HG02870 (cell line): Measurements from ENCODE around the gene CCR5AS.
"Not testable (repeated sequence)": the region's sequence is repeated elsewhere in the genome, so short reads cannot be mapped to it uniquely, and the experiment has no call there.

Experiments used
- ATAC-seq: cut with Tn5 transposase; IDR thresholded peaks from one replicate; pipeline ENCODE4 v1.9.1; 2021; ENCODE audit warnings: mild to moderate bottlenecking, moderate library complexity; ENCODE audit not compliant: unreplicated experiment

The CCR5AS gene

DNA sequence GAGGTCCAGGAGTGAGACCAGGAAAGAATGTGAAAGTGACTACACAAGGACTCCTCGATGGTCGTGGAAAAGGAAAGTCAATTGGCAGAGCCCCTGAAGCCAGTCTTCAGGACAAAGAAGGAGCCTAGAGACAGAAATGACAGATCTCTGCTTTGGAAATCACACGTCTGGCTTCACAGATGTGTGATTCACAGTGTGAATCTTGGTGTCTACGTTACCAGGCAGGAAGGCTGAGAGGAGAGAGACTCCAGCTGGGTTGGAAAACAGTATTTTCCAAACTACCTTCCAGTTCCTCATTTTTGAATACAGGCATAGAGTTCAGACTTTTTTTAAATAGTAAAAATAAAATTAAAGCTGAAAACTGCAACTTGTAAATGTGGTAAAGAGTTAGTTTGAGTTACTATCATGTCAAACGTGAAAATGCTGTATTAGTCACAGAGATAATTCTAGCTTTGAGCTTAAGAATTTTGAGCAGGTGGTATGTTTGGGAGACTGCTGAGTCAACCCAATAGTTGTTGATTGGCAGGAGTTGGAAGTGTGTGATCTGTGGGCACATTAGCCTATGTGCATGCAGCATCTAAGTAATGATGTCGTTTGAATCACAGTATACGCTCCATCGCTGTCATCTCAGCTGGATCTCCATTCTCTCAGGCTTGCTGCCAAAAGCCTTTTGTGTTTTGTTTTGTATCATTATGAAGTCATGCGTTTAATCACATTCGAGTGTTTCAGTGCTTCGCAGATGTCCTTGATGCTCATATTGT lies 47.0 kb downstream of the CCR5AS start:
- ATAC-seq, result peak; percentile 66

DNA sequence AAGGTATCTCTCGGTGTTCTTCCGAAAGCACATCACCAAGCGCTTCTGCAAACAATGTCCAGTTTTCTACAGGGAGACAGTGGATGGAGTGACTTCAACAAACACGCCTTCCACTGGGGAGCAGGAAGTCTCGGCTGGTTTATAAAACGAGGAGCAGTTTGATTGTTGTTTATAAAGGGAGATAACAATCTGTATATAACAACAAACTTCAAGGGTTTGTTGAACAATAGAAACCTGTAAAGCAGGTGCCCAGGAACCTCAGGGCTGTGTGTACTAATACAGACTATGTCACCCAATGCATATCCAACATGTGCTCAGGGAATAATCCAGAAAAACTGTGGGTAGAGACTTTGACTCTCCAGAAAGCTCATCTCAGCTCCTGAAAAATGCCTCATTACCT lies 48.4 kb downstream of the CCR5AS start:
- no peak for ATAC-seq

DNA sequence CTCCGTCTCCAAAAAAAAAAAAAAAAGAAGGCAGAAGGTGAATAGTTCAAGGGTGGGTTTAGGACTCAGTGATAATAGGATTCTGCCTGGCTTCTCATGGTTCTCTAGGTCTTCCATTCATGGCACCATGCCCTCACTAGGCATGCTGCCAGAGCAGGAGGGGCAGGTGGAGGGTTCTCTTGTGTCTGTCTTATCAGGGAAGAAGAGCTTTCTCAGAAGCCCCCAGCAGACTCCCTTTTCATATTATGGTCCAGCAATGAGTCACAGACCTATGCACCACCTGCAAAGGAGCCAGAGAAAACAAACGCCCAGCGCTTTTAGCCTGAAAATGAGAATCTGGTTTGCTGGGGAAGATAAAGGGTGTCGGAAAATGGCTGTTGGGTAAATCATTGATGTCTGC lies 50.0 kb downstream of the CCR5AS start:
- no peak for ATAC-seq

- no peak for ATAC-seq
These were observed 50.6 kb downstream of the CCR5AS start for GRCh38 chr3:46356276-46356675.

DNA sequence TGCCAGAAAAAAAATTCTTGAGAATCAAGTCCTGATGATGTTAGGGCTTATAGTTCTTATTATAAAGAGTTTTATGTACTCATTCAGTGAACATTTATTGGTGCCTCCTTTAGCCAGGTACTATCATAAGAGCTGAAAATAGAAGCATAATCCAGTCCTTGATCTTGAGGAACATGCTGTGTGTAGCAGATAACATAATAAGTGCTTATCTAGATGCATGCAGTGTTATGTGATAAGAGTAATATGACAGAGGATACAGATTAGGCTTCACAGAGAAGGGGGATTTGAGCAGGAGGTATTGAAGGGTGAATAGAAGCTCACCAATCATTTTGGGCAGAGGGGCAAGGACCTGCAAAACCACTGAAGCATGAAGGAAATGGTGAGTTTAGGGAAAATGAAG lies 51.9 kb downstream of the CCR5AS start:
- ATAC-seq, result no peak

DNA sequence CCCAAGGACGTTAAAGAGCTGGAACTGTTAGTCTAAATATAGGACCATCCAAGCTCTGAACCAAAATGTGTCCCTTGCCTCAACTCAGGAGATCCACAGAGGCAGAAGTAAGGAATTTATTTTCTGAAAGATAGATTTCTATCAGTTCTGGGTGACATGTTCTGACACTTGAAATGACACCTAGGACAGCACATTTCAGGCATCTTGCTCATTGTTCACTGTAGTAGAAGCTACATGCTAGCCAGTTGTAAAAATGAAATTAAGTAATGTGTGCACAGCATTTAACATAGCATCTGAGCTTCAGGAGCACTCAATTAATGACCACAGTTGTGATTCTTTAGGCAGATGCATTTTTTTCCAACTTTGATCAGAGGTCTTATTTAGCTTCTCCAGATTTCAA lies 52.4 kb downstream of the CCR5AS start:
- no peak for ATAC-seq

DNA sequence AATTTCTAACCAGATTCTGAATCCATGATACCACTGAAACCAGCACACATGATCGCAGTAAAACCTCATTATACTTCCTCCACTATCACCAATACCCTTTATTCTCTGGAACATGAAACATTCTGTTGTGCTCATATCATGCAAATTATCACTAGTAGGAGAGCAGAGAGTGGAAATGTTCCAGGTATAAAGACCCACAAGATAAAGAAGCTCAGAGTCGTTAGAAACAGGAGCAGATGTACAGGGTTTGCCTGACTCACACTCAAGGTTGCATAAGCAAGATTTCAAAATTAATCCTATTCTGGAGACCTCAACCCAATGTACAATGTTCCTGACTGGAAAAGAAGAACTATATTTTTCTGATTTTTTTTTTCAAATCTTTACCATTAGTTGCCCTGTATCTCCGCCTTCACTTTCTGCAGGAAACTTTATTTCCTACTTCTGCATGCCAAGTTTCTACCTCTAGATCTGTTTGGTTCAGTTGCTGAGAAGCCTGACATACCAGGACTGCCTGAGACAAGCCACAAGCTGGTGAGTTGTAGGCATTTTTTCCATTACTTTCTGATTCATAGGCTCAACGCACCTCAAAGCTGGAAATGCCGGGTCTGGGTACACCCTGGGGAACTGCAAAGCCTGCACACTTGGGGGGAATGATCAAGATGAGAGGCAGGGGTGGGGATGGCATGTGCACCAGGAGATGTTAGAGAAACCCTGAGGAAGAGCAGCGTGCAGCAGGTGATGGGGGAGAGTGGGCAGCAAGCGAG lies 53.0 kb downstream of the CCR5AS start, which contains the start of gene CCR2:
Gene CCR2, plus strand, starts transcription at position 465 of the 764 bp plus-strand sequence. CDS start 3,417 bp downstream, outside the sequence.
- no peak for ATAC-seq

- ATAC-seq, result no peak
These were observed 53.8 kb downstream of the CCR5AS start for GRCh38 chr3:46353090-46353489.

DNA sequence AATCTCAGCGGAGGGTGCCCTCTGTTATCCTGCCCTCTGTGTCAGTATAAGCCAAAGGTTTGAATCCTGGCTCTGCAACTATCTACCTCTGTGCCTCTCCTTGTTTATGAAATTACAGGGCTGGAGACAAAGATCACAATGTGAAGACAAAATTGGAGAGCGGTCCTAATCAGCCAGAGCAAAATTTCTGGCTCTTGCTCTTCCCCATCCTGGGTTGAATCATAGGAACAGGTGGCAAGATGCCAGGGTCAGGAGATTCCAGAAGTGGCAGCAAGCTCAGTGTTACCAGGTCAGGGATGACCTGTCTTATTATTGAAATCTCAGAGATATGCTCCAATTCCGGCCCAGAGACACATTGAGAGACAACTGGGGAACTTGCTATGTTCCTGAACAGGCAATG lies 55.2 kb downstream of the CCR5AS start:
- no peak for ATAC-seq

- no peak for ATAC-seq
These were observed 56.7 kb downstream of the CCR5AS start for GRCh38 chr3:46350262-46350565.

DNA sequence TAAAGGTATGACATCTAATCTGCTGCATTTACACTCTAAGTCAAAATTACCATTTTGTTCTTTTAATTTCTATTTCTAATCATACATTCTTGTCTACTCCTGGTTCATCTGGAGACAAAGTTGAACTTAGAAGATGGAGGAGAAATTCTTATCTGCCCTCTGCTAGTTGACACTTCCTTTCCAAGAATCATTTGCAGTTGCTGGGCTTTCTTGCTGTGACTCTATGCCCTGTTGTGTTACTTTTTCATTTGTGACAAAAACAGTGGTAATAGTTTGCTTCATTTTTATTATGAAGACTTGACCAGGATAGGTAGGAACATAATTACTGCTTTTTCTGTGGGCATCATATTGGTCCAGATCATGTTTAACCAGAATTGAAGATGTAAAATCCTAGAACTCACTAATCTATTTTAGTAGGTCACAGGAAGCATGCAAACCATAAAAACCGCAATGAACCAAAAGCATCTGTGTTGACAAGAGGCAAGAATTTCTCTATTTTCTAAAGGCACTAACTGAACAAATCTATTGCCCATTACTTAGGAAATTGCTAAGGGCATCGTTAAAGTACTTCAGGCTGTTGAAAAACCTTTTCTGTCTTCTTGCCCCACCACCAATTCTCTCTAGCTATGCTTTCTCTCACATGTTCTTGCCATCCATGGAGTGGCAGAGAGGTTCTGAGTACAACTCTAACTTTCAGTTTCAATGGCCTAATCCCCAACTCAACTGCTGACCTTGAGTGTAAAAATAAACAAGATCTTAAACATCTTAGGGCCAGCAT lies 57.2 kb downstream of the CCR5AS start:
- no peak for ATAC-seq

- no peak for ATAC-seq
These were observed 57.9 kb downstream of the CCR5AS start for GRCh38 chr3:46348823-46349482.

- no peak for ATAC-seq
These were observed 62.4 kb downstream of the CCR5AS start for GRCh38 chr3:46344476-46344875.

DNA sequence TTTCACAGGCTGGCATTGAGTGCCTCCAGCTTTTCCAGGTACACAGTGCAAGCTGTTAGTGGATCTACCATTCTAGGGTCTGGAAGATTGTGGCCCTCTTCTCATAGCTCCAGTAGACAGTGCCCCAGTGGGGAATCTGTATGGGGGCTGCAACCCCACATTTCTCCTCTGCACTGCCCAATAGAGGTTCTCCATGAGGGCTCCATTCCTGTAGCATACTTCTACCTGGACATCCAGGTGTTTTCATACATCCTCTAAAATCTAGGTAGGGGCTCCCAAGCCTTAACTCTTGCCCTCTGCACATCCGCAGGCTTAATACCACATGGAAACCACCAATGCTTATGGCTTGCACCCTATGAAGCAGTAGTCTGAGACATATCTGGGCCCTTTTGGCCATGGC lies 68.0 kb downstream of the CCR5AS start:
- no peak for ATAC-seq

GRCh38 chr3:46337911-46338310 lies 69.0 kb downstream of the CCR5AS start:
- ATAC-seq, result no peak

DNA sequence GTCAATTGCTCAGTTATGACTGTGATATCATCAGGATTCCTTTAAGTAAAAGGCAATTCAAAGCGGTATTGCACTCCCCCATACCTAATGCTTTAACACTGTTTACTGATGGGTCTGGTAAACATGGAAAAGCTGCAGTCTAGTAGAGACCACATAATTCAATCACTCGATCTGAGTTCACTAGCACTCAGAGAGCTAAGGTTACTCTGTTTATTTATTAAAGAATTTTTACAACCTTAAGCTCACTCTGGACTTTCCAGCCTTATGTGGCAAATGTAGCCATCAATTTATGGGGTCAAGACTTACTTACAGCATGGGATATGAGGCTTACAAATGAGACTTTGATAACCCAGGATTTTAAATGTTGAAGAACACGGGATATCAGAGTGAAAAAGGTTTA lies 71.3 kb downstream of the CCR5AS start:
- no peak for ATAC-seq

- ATAC-seq, result no peak
These were observed 72.0 kb downstream of the CCR5AS start for GRCh38 chr3:46334741-46335478.

DNA sequence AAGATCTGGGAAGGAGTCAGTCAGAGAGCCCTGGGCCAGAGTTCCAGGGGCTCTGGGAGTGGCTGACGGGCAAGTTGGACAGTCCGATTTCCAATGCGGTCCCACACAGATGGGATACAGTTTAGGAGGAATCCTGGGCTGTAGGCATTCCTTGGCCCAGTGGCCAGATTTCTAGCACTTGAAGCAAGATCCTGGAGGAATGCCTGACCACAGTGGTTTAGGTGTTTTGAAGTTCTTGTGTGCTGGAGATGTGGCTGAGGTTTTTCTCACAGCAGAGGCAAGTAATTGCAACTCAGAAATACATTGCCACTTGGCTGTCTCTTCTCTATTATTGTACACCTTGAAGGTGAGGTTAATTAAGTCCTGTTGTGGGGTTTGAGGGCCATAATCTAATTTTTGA lies 76.2 kb downstream of the CCR5AS start:
- ATAC-seq, result not testable (repeated sequence)

DNA sequence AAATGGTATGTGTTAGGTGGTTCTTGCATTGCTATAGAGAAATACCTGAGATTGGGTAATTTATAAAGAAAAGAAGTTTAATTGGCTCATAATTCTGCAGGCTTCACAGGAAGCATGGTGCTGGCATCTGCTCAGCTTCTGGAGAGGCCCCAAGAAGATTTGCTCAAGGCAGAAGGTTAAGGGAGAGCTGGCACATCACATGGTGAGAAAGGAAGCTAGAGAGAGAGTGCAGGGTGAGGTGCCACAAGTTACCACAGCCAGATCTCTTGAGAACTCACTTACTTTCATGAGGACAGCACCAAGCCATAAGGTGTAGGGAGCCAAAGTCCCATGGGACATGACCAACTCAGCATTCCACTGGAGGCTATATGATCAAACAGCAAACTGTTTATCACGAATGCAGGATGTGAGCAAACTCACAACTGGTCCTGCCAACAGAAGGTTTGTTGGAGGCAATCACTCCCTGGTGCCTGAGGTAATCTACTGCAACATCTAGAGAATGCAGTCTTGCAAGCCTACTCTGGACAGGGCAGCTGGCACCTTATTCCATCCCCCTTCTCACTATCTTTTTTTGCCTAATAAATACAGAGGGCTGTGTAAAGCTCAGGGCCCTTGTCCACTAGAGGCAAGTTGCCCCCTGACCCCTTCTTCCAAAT lies 81.1 kb downstream of the CCR5AS start:
- ATAC-seq, result no peak

DNA sequence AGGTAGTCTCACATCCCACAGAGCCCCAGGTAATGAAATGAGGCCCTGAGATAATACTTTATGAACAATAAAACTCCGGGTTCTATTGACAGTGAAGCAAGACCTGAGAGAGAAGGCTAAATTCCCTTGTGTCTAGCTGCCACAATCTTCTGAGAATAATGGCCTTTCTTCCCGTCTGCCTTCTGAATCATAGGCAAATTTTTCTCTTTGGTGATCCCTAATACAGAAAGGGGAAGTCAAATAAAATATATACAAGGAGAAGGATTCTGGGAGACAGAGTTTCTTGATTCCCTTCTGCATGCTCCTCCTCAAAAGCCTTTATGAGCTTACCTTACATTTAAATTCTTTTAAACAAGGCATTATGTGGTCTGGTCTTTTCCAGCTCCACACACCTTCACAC lies 82.8 kb downstream of the CCR5AS start:
- no peak for ATAC-seq
